HG02870 (cell line): ENCODE results near the gene VPS41.

Source experiments
- ATAC-seq: cut with Tn5 transposase; IDR thresholded peaks from one replicate; pipeline ENCODE4 v1.9.1; 2021; ENCODE audit warnings: mild to moderate bottlenecking, moderate library complexity; ENCODE audit not compliant: unreplicated experiment

Gene VPS41

GRCh38 chr7:38820571-38820970, 88.4 kb downstream of the VPS41 start:
- no peak for ATAC-seq

- ATAC-seq: no peak
Measured at GRCh38 chr7:38819463-38819862, 89.5 kb downstream of the VPS41 start.

- ATAC-seq: no peak
Measured at GRCh38 chr7:38817526-38817925, 91.5 kb downstream of the VPS41 start.

- ATAC-seq: no peak
Measured at GRCh38 chr7:38813768-38814167, 95.2 kb downstream of the VPS41 start.

- ATAC-seq: no peak
Measured at GRCh38 chr7:38806912-38807311, 102.1 kb downstream of the VPS41 start.

GRCh38 chr7:38801786-38802185, 107.2 kb downstream of the VPS41 start:
- no peak for ATAC-seq

GRCh38 chr7:38798552-38799267, 110.3 kb downstream of the VPS41 start:
- no peak for ATAC-seq

GRCh38 chr7:38796626-38797501, 112.1 kb downstream of the VPS41 start:
- ATAC-seq: no peak

- no peak for ATAC-seq
Measured at GRCh38 chr7:38795593-38795992, 113.4 kb downstream of the VPS41 start.

GRCh38 chr7:38781991-38782390, 127.0 kb downstream of the VPS41 start:
- no peak for ATAC-seq

- no peak for ATAC-seq
Measured at GRCh38 chr7:38777609-38778008, 131.4 kb downstream of the VPS41 start.

- ATAC-seq: no peak
Measured at GRCh38 chr7:38775506-38776175, 133.3 kb downstream of the VPS41 start.

GRCh38 chr7:38773430-38773829, 135.6 kb downstream of the VPS41 start:
- ATAC-seq: no peak

GRCh38 chr7:38760226-38760625, 148.8 kb downstream of the VPS41 start:
- ATAC-seq: no peak

- ATAC-seq: no peak
Measured at GRCh38 chr7:38759028-38759427, 150.0 kb downstream of the VPS41 start.

GRCh38 chr7:38757931-38758330, 151.1 kb downstream of the VPS41 start:
- ATAC-seq: no peak

- ATAC-seq: no peak
Measured at GRCh38 chr7:38756521-38756920, 152.5 kb downstream of the VPS41 start.

GRCh38 chr7:38753347-38753746, 155.6 kb downstream of the VPS41 start:
- no peak for ATAC-seq

GRCh38 chr7:38751416-38751815, 157.6 kb downstream of the VPS41 start:
- no peak for ATAC-seq

- ATAC-seq: no peak
Measured at GRCh38 chr7:38748056-38748610, 160.9 kb downstream of the VPS41 start.

- no peak for ATAC-seq
Measured at GRCh38 chr7:38746438-38746837, 162.6 kb downstream of the VPS41 start.
